Naive thymus-derived CD8-positive, alpha-beta T cell (primary cell): ENCODE results near the gene RAB6B. TPM values are rescaled to one million over a fixed set of nuclear protein-coding genes. Genes with fewer than 3 reads are reported as not detected.
A peak's percentile ranks its signal among the peaks of the same experiment; 100 is the strongest.

Experiments
- ATAC-seq, 2 donors: fragments of 150-1000 bp; cut with Tn5 transposase in 1 of 2; sonication (Bioruptor Pico), chemical (Tn5 transposase) in 1 of 2; 1 replicate in 1 of 2; 2 replicates in 1 of 2; pipeline ENCODE4 v1.10.0; 2021; ENCODE audit warnings: mild to moderate bottlenecking in 2 of 2, moderate library complexity in 2 of 2
- POLR2A ChIA-PET: fragments of 350-600 bp; sonication (Branson Sonifier 250); formaldehyde crosslinking; loops from one replicate; lab custom pipeline; 2021; ENCODE audit warnings: antibody characterized with exemption; lab: Charles Lee
- DNase-seq, 10 donors: peaks; one replicate each; pipeline versions ENCODE4 v3.0.0 to v3.0.0-alpha.2; 2020 to 2022
- H3K27ac Mint-ChIP-seq, 10 donors: one replicate each; pipeline ENCODE4 v1.8.0; 2020 to 2022; ENCODE audit warnings: mild to moderate bottlenecking in 10 of 10, mixed read lengths in 10 of 10, moderate library complexity in 4 of 10, inconsistent platforms in 1 of 10
- H3K27me3 Mint-ChIP-seq, 5 donors: one replicate each; pipeline ENCODE4 v1.8.0; 2021 to 2022; ENCODE audit warnings: mixed read lengths in 5 of 5
- H3K36me3 Mint-ChIP-seq, 3 donors: one replicate each; pipeline ENCODE4 v1.8.0; 2020 to 2022; ENCODE audit warnings: mixed read lengths in 3 of 3, mild to moderate bottlenecking in 2 of 3, inconsistent platforms in 1 of 3
- H3K4me1 Mint-ChIP-seq, 4 donors: one replicate each; pipeline ENCODE4 v1.8.0; 2021 to 2022; ENCODE audit warnings: mixed read lengths in 4 of 4
- H3K4me3 Mint-ChIP-seq, 10 donors: one replicate each; pipeline ENCODE4 v1.8.0; 2020 to 2022; ENCODE audit warnings: mild to moderate bottlenecking in 10 of 10, mixed read lengths in 10 of 10, moderate library complexity in 6 of 10, inconsistent platforms in 1 of 10
- H3K9me3 Mint-ChIP-seq, 9 donors: one replicate each; pipeline ENCODE4 v1.8.0; 2020 to 2022; ENCODE audit warnings: mixed read lengths in 9 of 9, mild to moderate bottlenecking in 3 of 9, inconsistent platforms in 1 of 9, moderate library complexity in 1 of 9
- polyA plus RNA-seq, 3 donors: library from polyadenylated mRNA; unstranded; fragments of 300-500 nt; fragmentation: Illumina TruSeq; gene quantifications; one replicate each; pipeline ENCODE4 v1.2.3, GENCODE V29; 2021
- total RNA-seq, 8 experiments: library from RNA in 2 of 8; stranded (reverse) in 2 of 8; gene quantifications; one replicate each; pipeline ENCODE4 v1.2.3 and lab custom pipeline; 2021 to 2026

RAB6B gene
- total and polyA plus RNA-seq, 5 experiments from 2014 or later, result 0.25 to 0.38 (median 0.28) TPM; not detected in 2

GRCh38 chr3:133831966-133832801, 63.5 kb downstream of the RAB6B start:
- POLR2A ChIA-PET, result no interaction called here
- peaks cover 0 to 6% (median under 1%) of the 10 kb centered on the region in 4 donors for H3K4me1 Mint-ChIP-seq
- H3K9me3 Mint-ChIP-seq, result no peaks in the 10 kb centered on the region
- DNase-seq (peak in 1 of 10 donors; percentile 7), ATAC-seq (no peak)
- H3K36me3 Mint-ChIP-seq, result peaks cover 0 to under 1% (median 0%) of the 10 kb centered on the region in 3 donors
- no peak overlapping the region for H3K4me3 Mint-ChIP-seq
- H3K27me3 Mint-ChIP-seq, result peaks cover 0 to 6% (median 0%) of the 10 kb centered on the region in 5 donors
- H3K27ac Mint-ChIP-seq, result peak overlapping the region in 1 of 10 donors; percentile 38

GRCh38 chr3:133830071-133830470, 65.6 kb downstream of the RAB6B start:
- Mint-ChIP-seq H3K4me3 (no peak overlapping the region), H3K4me1 (peaks cover 0 to 8% (median under 1%) of the 10 kb centered on the region in 4 donors), H3K27me3 (peaks cover 0 to 4% (median 0%) of the 10 kb centered on the region in 5 donors), H3K36me3 (peaks cover 0 to 17% (median 0%) of the 10 kb centered on the region in 3 donors), H3K9me3 (no peaks in the 10 kb centered on the region), H3K27ac (peak overlapping the region in 1 of 10 donors; percentile 60)
- POLR2A ChIA-PET, result no interaction called here
- DNase-seq (no peak), ATAC-seq (no peak)

- peaks cover 0 to 22% (median 0%) of the 10 kb centered on the region in 3 donors for H3K36me3 Mint-ChIP-seq
- H3K4me3 Mint-ChIP-seq, result no peak overlapping the region
- DNase-seq (no peak), ATAC-seq (no peak)
- no peak overlapping the region for H3K27ac Mint-ChIP-seq
- POLR2A ChIA-PET, result no interaction called here
- H3K9me3 Mint-ChIP-seq, result no peaks in the 10 kb centered on the region
- H3K27me3 Mint-ChIP-seq, result peaks cover 0 to 3% (median 0%) of the 10 kb centered on the region in 5 donors
- H3K4me1 Mint-ChIP-seq, result peaks cover 0 to 8% (median under 1%) of the 10 kb centered on the region in 4 donors
These were observed 66.4 kb downstream of the RAB6B start for GRCh38 chr3:133829310-133829707.

GRCh38 chr3:133828576-133829309, 66.9 kb downstream of the RAB6B start:
- DNase-seq (no peak), ATAC-seq (no peak)
- POLR2A ChIA-PET, result no interaction called here
- H3K36me3 Mint-ChIP-seq, result peaks cover 0 to 27% (median 5%) of the 10 kb centered on the region in 3 donors
- peaks cover 0 to 8% (median under 1%) of the 10 kb centered on the region in 4 donors for H3K4me1 Mint-ChIP-seq
- H3K27ac Mint-ChIP-seq, result no peak overlapping the region
- no peak overlapping the region for H3K4me3 Mint-ChIP-seq
- H3K9me3 Mint-ChIP-seq, result no peaks in the 10 kb centered on the region
- peaks cover 0 to 3% (median 0%) of the 10 kb centered on the region in 5 donors for H3K27me3 Mint-ChIP-seq

- no peaks in the 10 kb centered on the region for H3K27me3 Mint-ChIP-seq
- no peak for ATAC-seq
- H3K36me3 Mint-ChIP-seq, result peaks cover 0 to 36% (median 14%) of the 10 kb centered on the region in 3 donors
- DNase-seq, result no peak
- peaks cover 0 to 8% (median under 1%) of the 10 kb centered on the region in 4 donors for H3K4me1 Mint-ChIP-seq
- H3K9me3 Mint-ChIP-seq, result no peaks in the 10 kb centered on the region
- peak overlapping the region in 1 of 10 donors; percentile 75 for H3K27ac Mint-ChIP-seq
- no peak overlapping the region for H3K4me3 Mint-ChIP-seq
- POLR2A ChIA-PET, result no interaction called here
These were observed 68.0 kb downstream of the RAB6B start for GRCh38 chr3:133827684-133828083.

GRCh38 chr3:133827136-133827535, 68.5 kb downstream of the RAB6B start:
- H3K27me3 Mint-ChIP-seq, result no peaks in the 10 kb centered on the region
- DNase-seq, result no peak
- H3K36me3 Mint-ChIP-seq, result peaks cover 0 to 42% (median 17%) of the 10 kb centered on the region in 3 donors
- peaks cover 0 to 8% (median under 1%) of the 10 kb centered on the region in 4 donors for H3K4me1 Mint-ChIP-seq
- H3K9me3 Mint-ChIP-seq, result no peaks in the 10 kb centered on the region
- H3K27ac Mint-ChIP-seq, result peak overlapping the region in 1 of 10 donors; percentile 15
- POLR2A ChIA-PET, result no interaction called here
- no peak for ATAC-seq
- H3K4me3 Mint-ChIP-seq, result no peak overlapping the region

- POLR2A ChIA-PET, result no interaction called here
- peaks cover 0 to 8% (median under 1%) of the 10 kb centered on the region in 4 donors for H3K4me1 Mint-ChIP-seq
- no peak overlapping the region for H3K4me3 Mint-ChIP-seq
- H3K27ac Mint-ChIP-seq, result peak overlapping the region in 1 of 10 donors; percentile 52
- H3K9me3 Mint-ChIP-seq, result no peaks in the 10 kb centered on the region
- DNase-seq (no peak), ATAC-seq (no peak)
- no peaks in the 10 kb centered on the region for H3K27me3 Mint-ChIP-seq
- H3K36me3 Mint-ChIP-seq, result peaks cover 0 to 51% (median 17%) of the 10 kb centered on the region in 3 donors
These were observed 69.5 kb downstream of the RAB6B start for GRCh38 chr3:133825969-133826727.

- peaks cover 0 to 63% (median 18%) of the 10 kb centered on the region in 3 donors for H3K36me3 Mint-ChIP-seq
- DNase-seq (no peak), ATAC-seq (no peak)
- POLR2A ChIA-PET, result no interaction called here
- no peaks in the 10 kb centered on the region for H3K27me3 Mint-ChIP-seq
- no peak overlapping the region for H3K4me3 Mint-ChIP-seq
- peaks cover 0 to 4% (median under 1%) of the 10 kb centered on the region in 4 donors for H3K4me1 Mint-ChIP-seq
- H3K27ac Mint-ChIP-seq, result no peak overlapping the region
- no peaks in the 10 kb centered on the region for H3K9me3 Mint-ChIP-seq
These were observed 70.7 kb downstream of the RAB6B start for GRCh38 chr3:133824961-133825485.

- POLR2A ChIA-PET, result no interaction called here
- peaks cover 0 to 4% (median under 1%) of the 10 kb centered on the region in 4 donors for H3K4me1 Mint-ChIP-seq
- ATAC-seq, result no peak
- H3K36me3 Mint-ChIP-seq, result peaks cover 0 to 84% (median 22%) of the 10 kb centered on the region in 3 donors
- H3K4me3 Mint-ChIP-seq, result no peak overlapping the region
- H3K27ac Mint-ChIP-seq, result peak overlapping the region in 4 of 10 donors; percentile 13 to 60 (median 24)
- no peaks in the 10 kb centered on the region for H3K9me3 Mint-ChIP-seq
- H3K27me3 Mint-ChIP-seq, result no peaks in the 10 kb centered on the region
- DNase-seq, result no peak
These were observed 73.7 kb downstream of the RAB6B start for GRCh38 chr3:133821767-133822638.

- Mint-ChIP-seq H3K36me3 (peaks cover 0 to 87% (median 23%) of the 10 kb centered on the region in 3 donors), H3K27me3 (no peaks in the 10 kb centered on the region), H3K4me3 (no peak overlapping the region), H3K27ac (peak overlapping the region in 1 of 10 donors; percentile 48), H3K9me3 (no peaks in the 10 kb centered on the region), H3K4me1 (peaks cover 0 to 4% (median 0%) of the 10 kb centered on the region in 4 donors)
- no peak for ATAC-seq
- no peak for DNase-seq
- POLR2A ChIA-PET, result no interaction called here
These were observed 74.6 kb downstream of the RAB6B start for GRCh38 chr3:133820889-133821675.

- POLR2A ChIA-PET, result no interaction called here
- H3K36me3 Mint-ChIP-seq, result peaks cover 0 to 89% (median 24%) of the 10 kb centered on the region in 3 donors
- no peak for ATAC-seq
- no peak for DNase-seq
- no peaks in the 10 kb centered on the region for H3K27me3 Mint-ChIP-seq
- H3K27ac Mint-ChIP-seq, result peak overlapping the region in 1 of 10 donors; percentile 51
- peaks cover 0 to 7% (median 2%) of the 10 kb centered on the region in 4 donors for H3K4me1 Mint-ChIP-seq
- H3K9me3 Mint-ChIP-seq, result no peaks in the 10 kb centered on the region
- no peak overlapping the region for H3K4me3 Mint-ChIP-seq
These were observed 75.6 kb downstream of the RAB6B start for GRCh38 chr3:133820129-133820528.
